AG09309 (cell line): ENCODE data around the gene KMO.

Source experiments
- DNase-seq: peaks from one replicate; pipeline ENCODE4 v3.0.0-alpha.2; 2010; ENCODE audit warnings: low read depth
- H3K4me3 ChIP-seq: 2 replicates; pipeline ENCODE4 v1.5.1; 2011; ENCODE audit warnings: mild to moderate bottlenecking, low read depth, low read length, moderate library complexity; ENCODE audit not compliant: control insufficient read depth
- TF ChIP-seq, protein P1 (sequence below): IDR thresholded peaks from 2 replicates; pipeline ENCODE4 v1.5.1; 2011; ENCODE audit warnings: mild to moderate bottlenecking, low read depth, low read length, inconsistent platforms; ENCODE audit not compliant: insufficient read depth, control insufficient read depth; ENCODE audit errors: missing control alignments

KMO gene

DNA sequence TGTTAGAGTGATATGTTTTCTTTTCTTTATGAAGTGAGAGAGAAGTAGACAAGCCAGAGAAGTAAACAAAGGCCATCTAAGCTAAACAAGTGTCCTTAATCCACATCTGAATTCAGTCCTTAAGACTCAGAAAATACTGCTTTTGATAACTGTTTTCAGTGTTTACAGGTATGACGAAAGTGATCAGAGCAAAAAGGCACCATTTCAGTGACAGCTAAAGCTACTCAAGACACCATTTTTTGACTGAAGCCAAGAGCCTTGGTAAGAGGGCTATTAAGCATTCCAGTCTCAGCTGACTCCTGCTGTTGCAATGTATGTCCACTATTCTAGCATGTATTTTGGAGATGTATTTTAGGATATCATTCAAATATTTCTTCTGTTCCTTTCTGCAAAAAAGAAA lies 4.1 kb downstream of the KMO start:
- TF ChIP-seq, protein P1, sequence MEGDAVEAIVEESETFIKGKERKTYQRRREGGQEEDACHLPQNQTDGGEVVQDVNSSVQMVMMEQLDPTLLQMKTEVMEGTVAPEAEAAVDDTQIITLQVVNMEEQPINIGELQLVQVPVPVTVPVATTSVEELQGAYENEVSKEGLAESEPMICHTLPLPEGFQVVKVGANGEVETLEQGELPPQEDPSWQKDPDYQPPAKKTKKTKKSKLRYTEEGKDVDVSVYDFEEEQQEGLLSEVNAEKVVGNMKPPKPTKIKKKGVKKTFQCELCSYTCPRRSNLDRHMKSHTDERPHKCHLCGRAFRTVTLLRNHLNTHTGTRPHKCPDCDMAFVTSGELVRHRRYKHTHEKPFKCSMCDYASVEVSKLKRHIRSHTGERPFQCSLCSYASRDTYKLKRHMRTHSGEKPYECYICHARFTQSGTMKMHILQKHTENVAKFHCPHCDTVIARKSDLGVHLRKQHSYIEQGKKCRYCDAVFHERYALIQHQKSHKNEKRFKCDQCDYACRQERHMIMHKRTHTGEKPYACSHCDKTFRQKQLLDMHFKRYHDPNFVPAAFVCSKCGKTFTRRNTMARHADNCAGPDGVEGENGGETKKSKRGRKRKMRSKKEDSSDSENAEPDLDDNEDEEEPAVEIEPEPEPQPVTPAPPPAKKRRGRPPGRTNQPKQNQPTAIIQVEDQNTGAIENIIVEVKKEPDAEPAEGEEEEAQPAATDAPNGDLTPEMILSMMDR = no peak
- DNase-seq = no peak

DNA sequence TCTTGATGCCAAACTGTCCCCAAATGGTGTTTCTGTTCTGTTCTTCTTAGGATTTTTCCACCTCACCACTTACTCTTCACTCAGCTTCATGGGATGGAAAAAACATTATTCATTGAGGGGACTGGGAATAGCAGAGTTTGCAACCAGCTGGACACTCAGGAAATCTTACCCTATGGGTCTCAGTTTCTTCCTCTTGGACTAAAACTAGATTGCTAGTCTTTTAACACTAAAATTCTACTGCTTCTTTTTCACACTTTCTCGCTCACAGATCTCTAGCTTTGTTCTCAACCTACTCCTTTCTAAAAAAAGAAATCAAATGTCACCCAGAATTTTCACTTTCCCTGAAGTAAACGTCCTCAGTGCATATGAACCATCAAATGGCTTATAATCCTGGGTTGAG lies 4.8 kb downstream of the KMO start:
- no peak for DNase-seq
- no peak overlapping the region for H3K4me3 ChIP-seq
- TF ChIP-seq, protein P1 = no peak

More for the DNA sequence above, 4.1 kb downstream of the KMO start:
- no peak overlapping the region for H3K4me3 ChIP-seq

DNA sequence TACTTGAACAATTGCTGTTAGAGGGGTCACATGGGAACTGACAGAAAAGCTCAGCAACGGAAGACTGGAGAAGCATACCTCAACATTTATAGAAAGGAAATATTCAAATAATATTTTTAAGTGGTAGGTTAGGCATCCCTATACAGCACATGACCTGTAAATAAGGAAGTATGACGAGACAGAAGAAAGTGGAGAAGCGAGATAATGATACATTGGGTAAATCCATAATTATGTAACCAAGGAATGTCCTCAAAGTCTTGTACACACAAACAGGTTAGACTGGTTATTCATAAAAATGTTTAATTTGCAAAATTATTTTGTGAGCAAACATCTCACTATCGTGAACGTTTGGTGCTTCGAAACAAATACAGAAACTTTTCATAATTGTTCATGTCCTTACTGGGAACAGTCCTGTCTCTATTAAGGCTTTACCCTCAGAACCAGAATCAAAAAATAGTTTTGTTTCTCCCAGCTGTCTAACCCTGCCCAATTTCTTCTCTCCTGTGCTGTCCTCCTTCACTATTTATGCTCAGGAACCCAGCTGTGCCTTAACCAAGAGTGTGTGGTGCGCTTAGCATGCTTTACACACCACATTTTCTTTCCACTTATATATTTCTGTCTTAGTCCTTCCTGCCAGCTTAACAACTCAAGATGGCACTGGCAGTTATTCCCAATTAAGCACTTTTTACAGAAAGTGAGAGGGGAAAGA lies 10.2 kb downstream of the KMO start:
- TF ChIP-seq, protein P1 = no peak
- no peak for DNase-seq
- H3K4me3 ChIP-seq = no peak overlapping the region

DNA sequence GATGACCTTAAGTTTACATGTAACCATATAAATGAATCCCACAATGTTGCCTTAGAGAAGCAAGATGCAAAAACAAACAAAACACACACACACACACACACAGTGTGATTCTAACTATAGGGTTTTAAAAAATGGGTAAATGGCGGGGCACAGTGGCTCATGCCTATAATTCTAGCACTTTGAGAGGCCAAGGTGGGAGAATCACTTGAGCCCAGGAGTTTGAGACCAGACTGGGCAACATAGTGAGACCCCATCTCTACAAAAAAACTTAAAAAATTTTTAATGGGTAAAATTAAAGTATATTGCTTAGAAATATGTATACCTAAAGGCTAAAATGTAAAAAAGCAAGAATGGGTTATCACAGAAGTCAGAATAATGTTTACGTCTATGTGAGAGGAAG lies 15.8 kb downstream of the KMO start:
- DNase-seq = no peak
- no peak overlapping the region for H3K4me3 ChIP-seq
- TF ChIP-seq, protein P1 = no peak

DNA sequence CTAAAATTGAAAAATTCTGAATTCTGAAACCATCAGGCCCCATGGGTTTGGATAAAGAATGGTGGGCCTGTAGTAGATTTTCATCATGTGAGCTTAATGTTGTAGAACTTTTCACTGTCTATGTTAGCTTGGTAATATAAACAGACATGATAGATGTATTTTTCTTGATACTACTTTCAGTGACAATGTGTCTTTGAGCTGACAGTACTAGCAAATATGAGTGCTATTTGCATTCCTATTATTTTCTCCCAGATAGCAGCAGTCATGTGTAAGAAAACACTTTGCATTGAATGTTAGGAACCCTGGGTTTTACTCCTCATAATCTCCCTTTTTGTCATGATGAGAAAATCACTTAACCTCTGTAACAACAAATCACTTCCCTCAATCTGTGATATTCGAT lies 18.1 kb downstream of the KMO start:
- H3K4me3 ChIP-seq = no peak overlapping the region
- no peak for DNase-seq
- TF ChIP-seq, protein P1 = no peak

DNA sequence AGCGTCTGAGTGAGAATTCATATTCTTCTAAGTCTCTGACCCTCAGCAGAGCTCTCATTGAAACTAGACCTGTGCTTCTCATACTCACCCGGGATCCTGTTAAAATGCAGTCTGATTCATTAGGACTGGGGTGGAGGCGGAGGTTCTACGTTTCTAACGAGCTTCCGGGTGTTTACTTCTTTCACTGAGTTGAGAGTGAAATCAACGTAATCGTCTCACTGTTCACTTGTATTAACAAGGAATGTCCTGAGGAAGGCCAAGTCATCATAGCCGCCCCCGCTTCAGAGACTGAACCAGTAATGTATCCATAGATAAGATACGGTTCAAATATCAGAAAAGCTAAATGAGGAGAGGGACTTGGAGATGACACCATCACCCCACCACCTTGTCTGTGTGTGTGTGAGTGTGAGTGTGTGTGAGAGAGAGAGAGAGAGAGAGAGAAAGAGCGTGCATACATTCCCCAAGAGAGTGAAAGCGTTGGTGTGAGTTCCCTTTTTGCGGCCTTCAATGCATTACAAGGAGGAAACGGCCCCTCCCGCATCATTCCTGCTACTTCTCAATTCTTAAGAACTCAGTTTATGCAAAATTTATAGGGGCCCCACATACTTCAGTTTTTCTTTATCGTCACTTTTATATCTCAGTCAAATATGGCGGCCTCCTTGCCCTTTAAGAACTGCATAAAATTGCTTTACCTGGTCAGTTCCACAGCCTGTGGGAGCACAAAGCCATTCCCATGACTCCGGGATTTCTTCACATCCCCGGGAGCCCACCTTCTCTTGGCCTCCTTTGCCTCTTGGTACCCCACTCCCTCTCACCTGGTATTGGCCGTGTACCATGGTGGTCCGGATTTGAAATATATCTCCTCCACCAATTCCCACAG lies 19.8 kb downstream of the KMO start:
- no peak for DNase-seq
- TF ChIP-seq, protein P1 = no peak
- no peak overlapping the region for H3K4me3 ChIP-seq
